ENCODE data around the gene FBXL19.
"Not testable (repeated sequence)": the region's sequence is repeated elsewhere in the genome, so short reads cannot be mapped to it uniquely, and the experiment has no call there.

The FBXL19 gene

DNA sequence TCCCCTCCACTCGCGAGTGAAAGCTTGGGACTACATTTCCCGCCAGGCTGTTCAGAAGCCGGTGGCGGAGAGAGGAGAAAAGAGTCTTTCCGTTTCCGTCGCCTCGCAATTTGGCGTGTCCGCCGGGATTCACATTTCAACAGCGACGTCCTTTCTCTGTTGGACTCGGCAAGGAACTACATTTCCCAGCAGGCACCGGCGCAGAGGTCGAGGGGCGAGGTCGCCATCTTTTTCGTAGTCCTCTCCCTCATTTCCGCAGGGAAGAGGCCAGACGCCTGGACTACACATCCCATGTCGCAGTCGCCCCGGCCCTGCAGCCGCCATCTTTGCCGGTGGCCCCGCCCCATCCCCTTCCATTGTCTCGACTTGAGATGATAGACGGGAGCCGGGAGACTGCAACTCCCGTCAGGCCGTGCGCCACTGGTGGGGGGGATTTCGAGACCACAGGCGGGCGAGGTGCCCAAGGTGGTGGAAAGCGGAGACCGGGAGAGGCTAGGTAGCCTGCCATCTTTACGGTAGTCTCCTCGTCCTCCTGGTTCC lies 882 bp upstream of the FBXL19 start:
- peak; percentile 100 for DNase-seq

GRCh38 chr16:30922960-30923535 lies 324 bp upstream of the FBXL19 start:
- peak; percentile 100 for DNase-seq

DNA sequence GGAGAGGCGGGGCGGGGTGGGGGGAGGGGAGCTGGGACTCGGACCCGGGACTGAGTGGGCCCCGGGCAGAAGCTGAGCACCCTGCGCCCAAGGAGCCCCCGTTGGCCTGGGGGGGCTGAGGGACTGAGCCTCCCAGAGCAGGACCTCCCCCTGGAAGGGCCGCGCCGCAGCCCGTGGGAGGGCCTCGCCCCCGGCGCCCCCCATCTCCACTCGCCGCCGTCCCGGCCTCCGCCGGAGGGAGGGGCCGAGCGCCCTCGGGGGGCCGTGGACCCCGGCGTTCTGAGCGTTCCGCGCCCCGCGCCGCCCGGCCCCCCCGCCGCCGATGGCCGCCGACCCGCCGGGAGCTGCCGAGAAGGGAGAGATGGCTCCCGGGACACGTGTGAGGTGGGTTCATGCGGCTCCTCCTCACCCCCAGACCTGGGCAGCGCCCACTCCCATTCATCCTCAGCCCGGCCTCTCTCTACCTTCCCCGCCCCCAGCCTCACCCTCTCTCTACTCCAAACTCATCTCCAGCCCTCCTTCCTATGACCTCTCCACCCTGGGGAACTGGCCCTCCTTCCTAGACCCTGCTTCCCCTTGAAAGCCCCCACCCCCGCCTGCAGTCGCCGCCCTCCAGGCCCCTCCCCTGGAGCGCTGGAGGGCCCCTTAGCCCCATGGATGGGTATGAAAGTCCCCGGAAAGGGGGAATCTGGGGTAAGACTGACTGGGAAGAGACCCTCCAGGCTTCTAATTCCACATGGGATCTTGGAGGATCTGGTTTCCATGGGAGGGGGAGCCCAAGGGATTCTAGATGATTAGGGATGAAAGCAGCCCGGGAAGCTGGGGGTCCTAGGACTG lies 922 bp downstream of the FBXL19 start:
- no peak for DNase-seq

- no peak for DNase-seq
These were observed 1.7 kb downstream of the FBXL19 start for GRCh38 chr16:30924913-30925631.

GRCh38 chr16:30925632-30925987 lies 2.2 kb downstream of the FBXL19 start:
- no peak for DNase-seq

DNA sequence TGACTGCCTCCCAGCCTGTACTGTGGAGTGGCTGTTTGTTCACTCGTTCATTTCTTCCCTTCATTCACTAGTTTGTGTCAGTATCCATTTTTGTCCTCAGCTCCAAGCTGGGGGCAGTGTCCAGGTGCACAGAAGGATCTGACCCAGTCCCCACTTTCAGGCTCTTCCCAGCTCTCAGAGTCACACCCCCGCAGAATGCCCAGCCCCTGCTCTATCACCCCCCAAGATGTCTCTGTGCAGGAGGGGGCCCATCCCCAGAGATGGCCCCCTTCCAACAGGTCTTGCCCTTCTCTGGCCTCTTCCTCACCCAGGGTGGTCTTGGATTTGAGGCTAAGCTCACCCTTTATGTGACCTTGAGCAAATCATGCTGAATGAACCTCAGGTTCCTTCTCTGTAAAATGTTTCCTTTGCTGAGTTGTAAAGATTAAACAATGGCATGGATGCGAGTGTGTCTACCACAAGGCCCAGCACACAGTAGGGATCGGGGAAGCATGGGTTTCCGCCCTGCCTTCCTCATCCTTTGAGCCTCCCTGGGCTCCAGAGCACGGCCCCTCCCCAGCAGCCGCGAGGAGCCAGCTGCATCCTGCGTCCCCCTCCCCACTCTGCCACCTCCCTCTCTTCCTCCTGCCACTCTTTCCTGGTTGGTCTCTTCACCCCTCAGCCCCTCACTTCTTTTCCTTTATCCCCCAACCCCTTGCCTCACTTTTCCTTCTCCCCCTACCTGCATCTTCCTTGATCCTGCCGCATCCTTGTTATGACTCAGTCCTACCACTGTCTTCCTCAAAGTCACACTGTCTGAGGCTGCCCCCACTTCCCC lies 2.8 kb downstream of the FBXL19 start:
- DNase-seq = no peak

DNA sequence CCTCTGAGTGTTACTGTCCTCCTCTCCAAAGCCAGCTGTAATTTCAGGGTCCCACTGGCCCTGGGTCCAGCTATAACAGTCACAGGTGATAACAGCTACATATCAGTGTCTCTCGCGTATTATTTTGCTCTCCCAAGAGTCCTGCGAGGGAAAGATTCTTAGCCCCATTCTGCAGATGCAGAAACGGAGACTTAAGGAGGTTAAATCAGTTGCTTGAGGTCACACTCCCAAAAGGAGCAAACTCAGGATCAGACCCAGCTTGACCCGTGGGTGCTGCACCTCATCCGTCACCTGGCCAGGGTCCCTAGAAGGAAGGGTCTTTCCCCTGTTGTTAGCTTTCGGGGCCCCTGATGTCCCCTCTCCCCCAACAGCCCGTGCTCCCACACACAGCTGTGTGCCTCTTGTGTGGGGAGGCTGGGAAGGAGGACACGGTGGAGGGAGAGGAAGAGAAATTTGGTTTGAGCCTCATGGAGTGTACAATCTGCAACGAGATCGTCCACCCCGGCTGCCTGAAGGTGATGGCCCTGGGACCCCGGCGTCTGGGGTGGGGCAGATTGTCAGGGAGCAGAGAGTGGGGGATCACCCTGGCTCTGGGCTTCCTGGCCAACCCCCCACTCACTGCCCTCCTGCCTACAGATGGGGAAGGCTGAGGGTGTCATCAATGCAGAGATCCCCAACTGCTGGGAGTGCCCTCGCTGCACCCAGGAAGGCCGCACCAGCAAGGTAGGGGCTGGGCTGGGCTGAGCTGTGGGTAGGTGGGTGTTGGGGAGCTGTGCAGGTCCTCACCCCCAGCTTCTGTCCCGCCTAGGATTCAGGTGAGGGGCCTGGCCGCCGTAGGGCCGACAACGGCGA lies 3.8 kb downstream of the FBXL19 start:
- no peak for DNase-seq

DNA sequence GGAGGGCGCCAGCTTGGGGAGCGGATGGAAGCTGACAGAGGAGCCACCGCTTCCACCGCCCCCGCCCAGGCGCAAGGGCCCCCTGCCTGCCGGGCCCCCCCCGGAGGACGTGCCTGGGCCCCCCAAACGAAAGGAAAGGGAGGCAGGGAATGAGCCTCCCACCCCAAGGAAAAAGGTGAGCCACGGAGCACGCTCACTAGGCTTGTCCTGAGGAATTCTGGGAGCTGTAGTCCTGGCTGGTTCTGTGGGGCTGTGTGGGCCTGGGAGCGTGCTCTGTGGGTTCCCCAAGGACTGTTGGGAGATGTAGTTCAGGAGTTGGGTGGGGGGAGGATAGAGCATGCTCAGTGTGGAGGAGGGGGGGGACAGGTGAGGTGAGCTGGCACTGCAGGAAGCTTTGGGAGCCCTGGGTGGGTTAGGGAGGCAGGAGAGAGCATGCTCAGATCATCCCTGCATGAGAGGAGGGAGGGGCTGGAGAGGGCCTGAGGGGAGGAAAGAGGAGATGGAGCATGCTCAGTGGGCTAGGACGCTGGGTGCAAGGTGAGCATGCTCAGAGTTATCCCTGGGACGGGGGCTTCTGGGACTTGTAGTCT lies 4.5 kb downstream of the FBXL19 start:
- DNase-seq = peak; percentile 52

GRCh38 chr16:30928390-30928789 lies 5.0 kb downstream of the FBXL19 start:
- no peak for DNase-seq

GRCh38 chr16:30929167-30929566 lies 5.8 kb downstream of the FBXL19 start:
- DNase-seq = no peak

DNA sequence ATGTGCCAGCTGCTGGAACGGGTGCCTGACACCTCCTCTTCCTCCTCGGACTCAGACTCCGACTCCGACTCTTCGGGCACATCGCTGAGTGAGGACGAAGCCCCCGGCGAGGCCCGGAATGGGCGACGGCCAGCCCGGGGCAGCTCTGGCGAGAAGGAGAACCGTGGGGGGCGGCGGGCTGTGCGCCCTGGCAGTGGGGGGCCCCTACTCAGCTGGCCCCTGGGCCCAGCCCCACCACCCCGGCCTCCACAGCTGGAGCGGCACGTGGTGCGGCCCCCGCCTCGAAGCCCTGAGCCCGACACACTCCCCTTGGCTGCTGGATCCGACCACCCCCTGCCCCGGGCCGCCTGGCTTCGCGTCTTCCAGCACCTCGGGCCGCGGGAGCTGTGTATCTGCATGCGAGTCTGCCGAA lies 6.8 kb downstream of the FBXL19 start:
- no peak for DNase-seq

- DNase-seq = no peak
These were observed 7.8 kb downstream of the FBXL19 start for GRCh38 chr16:30931068-30931650.

- peak; percentile 31 for DNase-seq
These were observed 11.6 kb downstream of the FBXL19 start for GRCh38 chr16:30934827-30935557.

GRCh38 chr16:30937692-30938091 lies 14.3 kb downstream of the FBXL19 start:
- no peak for DNase-seq

GRCh38 chr16:30939571-30939970 lies 16.2 kb downstream of the FBXL19 start:
- DNase-seq = not testable (repeated sequence)

- DNase-seq = peak; percentile 59
These were observed 18.4 kb downstream of the FBXL19 start for GRCh38 chr16:30941600-30942425.

DNA sequence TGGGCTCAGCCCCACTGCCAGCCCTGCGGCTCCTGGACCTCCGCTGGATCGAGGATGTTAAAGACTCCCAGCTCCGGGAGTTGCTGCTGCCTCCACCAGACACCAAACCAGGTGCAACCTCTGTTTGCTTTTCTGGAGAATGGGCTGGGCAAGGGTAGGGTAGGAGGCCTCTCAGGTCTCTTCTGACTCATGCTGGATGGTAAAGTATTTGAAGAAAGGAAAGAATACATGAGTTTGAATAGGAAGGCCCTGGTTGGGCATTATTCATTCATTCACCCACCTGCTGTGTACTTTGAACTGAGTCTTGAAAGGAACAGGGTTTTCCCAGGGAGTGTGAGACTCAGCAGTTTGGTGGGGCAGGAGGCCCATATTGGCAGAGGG lies 19.0 kb downstream of the FBXL19 start:
- no peak for DNase-seq

DNA sequence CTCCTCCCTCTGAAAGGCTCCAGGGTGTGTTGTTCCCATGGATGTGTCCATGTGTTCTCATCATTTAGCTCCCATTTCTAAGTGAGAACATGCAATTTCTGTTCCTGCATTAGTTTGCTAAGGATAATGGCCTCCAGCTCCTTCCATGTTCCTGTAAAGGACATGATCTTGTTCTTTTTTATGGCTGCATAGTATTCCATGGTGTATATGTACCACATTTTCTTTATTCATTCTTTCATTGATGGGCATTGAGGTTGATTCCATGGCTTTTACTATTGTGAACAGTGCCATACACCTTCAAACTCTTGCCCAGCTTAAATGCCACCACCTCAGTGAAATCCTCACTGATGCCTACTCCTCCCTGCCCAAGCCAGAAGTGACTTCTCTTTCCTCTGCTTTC lies 21.0 kb downstream of the FBXL19 start:
- no peak for DNase-seq

Data from fibroblast of skin of right biceps (primary cell).